GM23248 (cell line): ENCODE results near the gene HOXC6.

Experiments used
- EZH2 ChIP-seq: fragments of 200-600 bp; sonication (generic); IDR thresholded peaks from 2 replicates; pipeline ENCODE4 v1.6.1; 2018; ENCODE audit warnings: antibody characterized with exemption, mild to moderate bottlenecking; ENCODE audit not compliant: insufficient read depth, poor library complexity, severe bottlenecking
- EZH2phosphoT487 ChIP-seq: fragments of 200-600 bp; sonication (generic); IDR thresholded peaks from 2 replicates; pipeline ENCODE4 v1.6.1; 2018; ENCODE audit warnings: antibody characterized with exemption, moderate library complexity, mild to moderate bottlenecking, low read depth; ENCODE audit not compliant: insufficient read depth

DNA sequence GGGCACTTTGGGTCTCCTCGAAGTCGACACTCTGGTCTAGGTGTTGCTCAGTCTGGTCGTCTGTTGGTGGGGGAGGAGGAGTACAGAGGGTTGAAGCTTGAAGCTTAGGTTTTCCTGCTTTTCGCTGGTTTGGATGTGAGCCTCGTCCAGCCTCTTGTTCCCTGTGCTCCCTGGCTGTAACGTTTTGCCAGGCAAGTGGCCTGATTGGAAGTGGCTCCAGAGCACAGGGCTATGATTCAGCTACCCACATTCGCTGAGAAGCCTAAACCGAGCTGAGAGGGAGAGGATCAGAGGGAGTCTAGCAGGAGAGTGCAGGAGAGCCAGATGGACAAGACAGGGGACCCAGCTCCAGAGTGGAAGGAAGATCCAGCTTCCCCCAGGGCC, 37.2 kb upstream of the HOXC6 start:
- no peak for TF ChIP-seq EZH2
- TF ChIP-seq EZH2phosphoT487: no peak
